Measurements from ENCODE around the gene DMGDH. TPM values are rescaled to one million over a fixed set of nuclear protein-coding genes. Genes with fewer than 3 reads are reported as not detected.

DMGDH gene
- total and polyA plus RNA-seq, 8 donors = 0.38 to 5.3 (median 1.8) TPM; not detected in 1

- peaks cover 0 to 6% (median 3%) of the 10 kb centered on the region in 4 donors for H3K9me3 ChIP-seq
- intact Hi-C loops (cut with DNase I; ENCODE audit: low total_unique reads) = no loop called here
Observed at GRCh38 chr5:79036769-79037168, 32.7 kb downstream of the DMGDH start.

DNA sequence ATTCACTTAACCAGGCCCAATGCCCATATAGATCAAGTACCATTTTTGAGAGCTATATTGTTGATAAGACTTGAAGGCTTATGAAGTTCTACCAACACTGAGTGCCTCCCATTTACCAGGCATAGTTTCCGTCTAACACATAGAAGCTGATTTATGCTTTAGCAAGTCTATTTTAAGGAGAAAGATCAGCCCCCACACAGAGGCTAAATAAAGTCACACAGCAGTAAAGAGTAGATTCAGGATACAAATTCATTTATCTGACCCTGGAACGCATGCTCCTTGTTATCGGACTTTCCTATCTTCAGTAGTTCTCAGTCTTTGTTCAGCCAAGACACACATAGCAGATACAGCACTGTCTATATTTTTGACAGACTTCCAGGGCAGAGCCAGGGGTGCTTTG, 34.2 kb downstream of the DMGDH start:
- intact Hi-C loops (cut with DNase I; ENCODE audit: low total_unique reads) = no loop called here
- H3K27me3 ChIP-seq = no peaks in the 10 kb centered on the region
- 83 to 94% (median 90%) methylated on average over 3 of the region's 3 CpGs for WGBS, 5 donors

More at GRCh38 chr5:79036769-79037168, 32.7 kb downstream of the DMGDH start:
- Histone ChIP-seq H3K36me3 (no peaks in the 10 kb centered on the region), H3K27me3 (no peaks in the 10 kb centered on the region), H3K4me3 (no peak overlapping the region), H3K4me1 (no peaks in the 10 kb centered on the region), H3K27ac (no peak overlapping the region)
- WGBS, 5 donors = 94 to 99% (median 97%) methylated on average over 2 of the region's 2 CpGs
- no peak for DNase-seq
- TF ChIP-seq POLR2AphosphoS5 (IDR thresholded peaks at IDR 0.05) (no peak), EP300 (IDR thresholded peaks at IDR 0.05) (no peak), POLR2A (IDR thresholded peaks at IDR 0.05) (no peak)
- TF ChIP-seq, protein P1, sequence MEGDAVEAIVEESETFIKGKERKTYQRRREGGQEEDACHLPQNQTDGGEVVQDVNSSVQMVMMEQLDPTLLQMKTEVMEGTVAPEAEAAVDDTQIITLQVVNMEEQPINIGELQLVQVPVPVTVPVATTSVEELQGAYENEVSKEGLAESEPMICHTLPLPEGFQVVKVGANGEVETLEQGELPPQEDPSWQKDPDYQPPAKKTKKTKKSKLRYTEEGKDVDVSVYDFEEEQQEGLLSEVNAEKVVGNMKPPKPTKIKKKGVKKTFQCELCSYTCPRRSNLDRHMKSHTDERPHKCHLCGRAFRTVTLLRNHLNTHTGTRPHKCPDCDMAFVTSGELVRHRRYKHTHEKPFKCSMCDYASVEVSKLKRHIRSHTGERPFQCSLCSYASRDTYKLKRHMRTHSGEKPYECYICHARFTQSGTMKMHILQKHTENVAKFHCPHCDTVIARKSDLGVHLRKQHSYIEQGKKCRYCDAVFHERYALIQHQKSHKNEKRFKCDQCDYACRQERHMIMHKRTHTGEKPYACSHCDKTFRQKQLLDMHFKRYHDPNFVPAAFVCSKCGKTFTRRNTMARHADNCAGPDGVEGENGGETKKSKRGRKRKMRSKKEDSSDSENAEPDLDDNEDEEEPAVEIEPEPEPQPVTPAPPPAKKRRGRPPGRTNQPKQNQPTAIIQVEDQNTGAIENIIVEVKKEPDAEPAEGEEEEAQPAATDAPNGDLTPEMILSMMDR (IDR thresholded peaks at IDR 0.05) = no peak

DNA sequence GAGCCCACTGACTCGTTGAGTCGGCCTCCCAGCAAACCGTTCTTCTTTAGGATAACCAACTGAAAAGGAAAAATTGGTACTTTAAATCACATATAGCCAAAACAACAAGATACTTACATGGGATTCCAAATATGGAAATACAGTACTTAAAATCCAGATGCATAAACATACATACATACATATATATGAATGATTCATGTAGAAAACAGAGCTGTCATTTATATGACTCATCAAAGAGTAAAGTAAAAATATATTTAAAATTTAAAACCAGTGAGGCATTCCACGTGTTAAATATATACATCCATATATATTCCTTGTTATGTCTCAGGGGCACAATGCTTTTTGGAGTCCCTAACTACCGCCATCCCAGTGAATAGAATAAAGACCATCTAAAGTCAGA, 36.7 kb downstream of the DMGDH start:
- H3K27me3 ChIP-seq = no peaks in the 10 kb centered on the region
- DNase-seq = no peak
- peaks cover 0 to 6% (median 3%) of the 10 kb centered on the region in 4 donors for H3K9me3 ChIP-seq
- intact Hi-C loops (cut with DNase I; ENCODE audit: low total_unique reads) = no loop called here
- no peaks in the 10 kb centered on the region for H3K4me1 ChIP-seq
- 92 to 94% (median 94%) methylated on average over 5 of the region's 5 CpGs for WGBS, 5 donors
- H3K36me3 ChIP-seq = no peaks in the 10 kb centered on the region
- no peak for TF ChIP-seq POLR2A (IDR thresholded peaks at IDR 0.05)
- TF ChIP-seq POLR2AphosphoS5 (IDR thresholded peaks at IDR 0.05) = no peak
- TF ChIP-seq, protein P1 (IDR thresholded peaks at IDR 0.05) = no peak
- no peak for TF ChIP-seq EP300 (IDR thresholded peaks at IDR 0.05)
- no peak overlapping the region for H3K27ac ChIP-seq
- no peak overlapping the region for H3K4me3 ChIP-seq

More for the DNA sequence above, 34.2 kb downstream of the DMGDH start:
- DNase-seq = no peak
- H3K27ac ChIP-seq = no peak overlapping the region
- H3K4me3 ChIP-seq = no peak overlapping the region
- H3K4me1 ChIP-seq = no peaks in the 10 kb centered on the region
- no peak for TF ChIP-seq EP300 (IDR thresholded peaks at IDR 0.05)
- TF ChIP-seq POLR2A (IDR thresholded peaks at IDR 0.05) = no peak
- TF ChIP-seq POLR2AphosphoS5 (IDR thresholded peaks at IDR 0.05) = no peak
- TF ChIP-seq, protein P1 (IDR thresholded peaks at IDR 0.05) = no peak
- peaks cover 0 to 6% (median 3%) of the 10 kb centered on the region in 4 donors for H3K9me3 ChIP-seq
- H3K36me3 ChIP-seq = no peaks in the 10 kb centered on the region

- no peak overlapping the region for H3K27ac ChIP-seq
- no peak for TF ChIP-seq POLR2AphosphoS5 (IDR thresholded peaks at IDR 0.05)
- no peak for TF ChIP-seq EP300 (IDR thresholded peaks at IDR 0.05)
- TF ChIP-seq, protein P1 (IDR thresholded peaks at IDR 0.05) = no peak
- TF ChIP-seq POLR2A (IDR thresholded peaks at IDR 0.05) = no peak
- 88 to 95% (median 90%) methylated on average over 8 to 10 of the region's 10 CpGs for WGBS, 5 donors
Observed at GRCh38 chr5:79032031-79032695, 37.3 kb downstream of the DMGDH start.

More at GRCh38 chr5:79032031-79032695, 37.3 kb downstream of the DMGDH start:
- H3K27me3 ChIP-seq = no peaks in the 10 kb centered on the region
- DNase-seq = no peak
- intact Hi-C loops (cut with DNase I; ENCODE audit: low total_unique reads) = no loop called here
- H3K4me1 ChIP-seq = no peaks in the 10 kb centered on the region
- no peak overlapping the region for H3K4me3 ChIP-seq
- H3K36me3 ChIP-seq = no peaks in the 10 kb centered on the region
- H3K9me3 ChIP-seq = peaks cover 0 to 6% (median 3%) of the 10 kb centered on the region in 4 donors
